ENCODE results near the gene SPSB3. TPM values are rescaled to one million over a fixed set of nuclear protein-coding genes. Genes with fewer than 3 reads are reported as not detected.
A peak's percentile ranks its signal among the peaks of the same experiment; 100 is the strongest.

The SPSB3 gene
- total and polyA plus RNA-seq, 2 of the 13 experiments (the other 11 are each of a cell fraction or from before 2014, with no cell fraction given), result 13.2 to 21.9 TPM

DNA sequence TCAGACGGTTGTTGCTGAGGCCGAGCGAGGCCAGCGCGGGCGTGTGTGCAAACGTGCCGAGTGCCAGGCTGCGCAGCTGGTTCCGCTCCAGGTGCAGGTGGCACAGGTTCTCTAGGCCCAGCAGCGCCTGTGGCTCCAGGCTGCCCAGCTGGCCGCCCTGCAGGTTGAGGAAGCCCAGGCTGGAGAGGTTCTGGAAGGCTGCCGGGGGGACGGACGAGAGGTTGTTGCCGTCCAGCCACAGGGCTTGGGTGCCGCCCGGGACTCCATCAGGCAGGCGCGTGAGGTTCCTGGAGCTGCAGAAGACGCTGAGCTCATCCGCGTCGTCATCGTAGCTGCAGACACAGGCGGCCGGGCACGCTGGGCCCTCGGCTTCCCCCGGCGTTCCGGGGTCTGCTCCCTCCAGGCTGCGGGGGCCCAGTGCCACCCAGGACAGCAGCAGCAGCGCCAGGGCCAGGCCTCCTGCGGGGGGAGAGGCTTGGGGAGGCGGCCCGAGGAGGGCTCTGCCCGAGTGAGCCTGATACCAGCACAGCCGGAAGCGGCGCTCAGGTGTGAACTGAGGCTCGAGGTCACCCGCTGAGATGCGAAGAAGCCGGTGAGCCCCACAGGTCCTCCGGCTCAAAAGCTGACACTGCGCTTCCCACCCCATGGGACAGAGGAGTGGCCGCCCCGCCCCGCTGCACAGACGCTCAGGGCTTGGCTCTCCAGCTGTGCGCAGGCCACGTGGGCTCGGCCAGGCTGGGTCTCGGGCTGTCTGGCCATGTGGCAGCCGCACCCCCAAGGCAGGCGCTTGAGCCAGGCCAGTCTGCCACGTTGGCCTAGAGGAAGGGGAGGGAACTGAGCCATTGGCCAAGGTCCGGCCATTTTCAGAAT is 9.8 kb upstream of the SPSB3 start:
- intact Hi-C loops (cut with micrococcal nuclease; ENCODE audit: unreplicated experiment) (no loop called here), in situ Hi-C loops (cut with HindIII; ENCODE audit: extremely low pct_ligation_motif_present, low pct_unique_long_range_greater_than_20kb) (no loop called here)
- FAIRE-seq, result no peak
- ATAC-seq, result no peak
- Histone ChIP-seq H3K27me3 (ENCODE audit: control insufficient read depth in 1 of 2, insufficient read depth in 2 of 2, low read length in 2 of 2) (no peaks in the 10 kb centered on the region), H3K27ac (ENCODE audit: extremely low read length, insufficient read depth, low read length) (no peak overlapping the region), H3K9ac (ENCODE audit: insufficient read depth, low read depth, low read length) (no peak overlapping the region), H3K4me3 (replicated peaks in 1 of 3; ENCODE audit: insufficient read depth in 1 of 3, low read depth in 2 of 3, low read length in 3 of 3) (no peak overlapping the region), H2AFZ (ENCODE audit: low read length) (no peak overlapping the region), H3K36me3 (replicated peaks in 1 of 2; ENCODE audit: control insufficient read depth in 1 of 2, insufficient read depth in 2 of 2, low read length in 2 of 2) (peaks cover 1 to 4% of the 10 kb centered on the region in 2 experiments; a peak in 2 of 5 replicates), H3K9me3 (ENCODE audit: low read length) (no peaks in the 10 kb centered on the region), H3K4me2 (ENCODE audit: low read depth, low read length) (no peak overlapping the region), H3K4me1 (ENCODE audit: insufficient read depth, low read length) (peaks cover 25% of the 10 kb centered on the region), H3K79me2 (ENCODE audit: insufficient read depth, low read length) (no peaks in the 10 kb centered on the region), H4K20me1 (ENCODE audit: insufficient read depth, low read length) (no peaks in the 10 kb centered on the region)
- POLR2A ChIA-PET, result interaction anchor here (1.2 to 5.5 kb wide), 2 partner anchors 9 to 15 kb away, joined by 3 to 57 read pairs; partner anchors contain the start of genes NUBP2 and SPSB3
- DNase-seq (ENCODE audit: low spot score), result no peak
- peak; percentile 15 for TF ChIP-seq AGO2 (optimal IDR thresholded peaks at IDR 0.05; ENCODE audit: low read depth, low read length)
- no peak for TF ChIP-seq PATZ1 (CRISPR knock-in tag; IDR thresholded peaks at IDR 0.05)
- TF ChIP-seq RFXAP (CRISPR knock-in tag; IDR thresholded peaks at IDR 0.05; ENCODE audit: borderline replicate concordance), result no peak
- WGBS (ENCODE audit: low lambda C conversion rate), result 91% methylated on average over 7 of the region's 59 CpGs
- no TSS peak for BruUV-seq (replicated peaks)
- CTCF ChIA-PET (ENCODE audit: low intra/inter-chr PET ratio, low total read pairs), result no interaction called here

Data from HepG2 (cell line).